Type B pancreatic cell (in vitro differentiated cells): ENCODE data around the gene PDE2A. TPM values are rescaled to one million over a fixed set of nuclear protein-coding genes. Genes with fewer than 3 reads are reported as not detected.

Experiments used
- DNase-seq: peaks from one replicate; pipeline ENCODE4 v3.0.0; 2021; ENCODE audit warnings: mixed read lengths; ENCODE audit not compliant: unreplicated experiment; ENCODE audit errors: extremely low spot score
- H3K27ac Mint-ChIP-seq: 2 replicates; pipeline ENCODE4 v1.8.0; 2021; ENCODE audit warnings: mild to moderate bottlenecking, mixed read lengths
- H3K27me3 Mint-ChIP-seq: 2 replicates; pipeline ENCODE4 v1.8.0; 2021; ENCODE audit warnings: mixed read lengths
- H3K36me3 Mint-ChIP-seq: 2 replicates; pipeline ENCODE4 v1.8.0; 2021; ENCODE audit warnings: mixed read lengths
- H3K4me1 Mint-ChIP-seq: one replicate; pipeline ENCODE4 v1.8.0; 2021; ENCODE audit warnings: mixed read lengths; ENCODE audit not compliant: unreplicated experiment
- H3K4me3 Mint-ChIP-seq: 2 replicates; pipeline ENCODE4 v1.8.0; 2021; ENCODE audit warnings: mild to moderate bottlenecking, mixed read lengths
- H3K9me3 Mint-ChIP-seq: 2 replicates; pipeline ENCODE4 v1.8.0; 2021; ENCODE audit warnings: mixed read lengths
- total RNA-seq: library from RNA; stranded (reverse); gene quantifications from 2 replicates; pipeline ENCODE4 v1.2.1, GENCODE V29; 2021; ENCODE audit warnings: low replicate concordance
- TF ChIP-seq, protein P1 (sequence below): fragments of 200-600 bp; sonication (generic); conservative IDR thresholded peaks from 2 replicates; pipeline ENCODE4 v1.5.0; 2021; ENCODE audit warnings: antibody characterized with exemption, mild to moderate bottlenecking

PDE2A gene
- total RNA-seq, 1 donor from 2014 or later: 2.8 TPM

- Mint-ChIP-seq H3K4me1 (peaks cover 6% of the 10 kb centered on the region), H3K27me3 (peaks cover 33% of the 10 kb centered on the region), H3K36me3 (no peaks in the 10 kb centered on the region), H3K4me3 (no peak overlapping the region), H3K27ac (no peak overlapping the region), H3K9me3 (no peaks in the 10 kb centered on the region)
- TF ChIP-seq, protein P1, sequence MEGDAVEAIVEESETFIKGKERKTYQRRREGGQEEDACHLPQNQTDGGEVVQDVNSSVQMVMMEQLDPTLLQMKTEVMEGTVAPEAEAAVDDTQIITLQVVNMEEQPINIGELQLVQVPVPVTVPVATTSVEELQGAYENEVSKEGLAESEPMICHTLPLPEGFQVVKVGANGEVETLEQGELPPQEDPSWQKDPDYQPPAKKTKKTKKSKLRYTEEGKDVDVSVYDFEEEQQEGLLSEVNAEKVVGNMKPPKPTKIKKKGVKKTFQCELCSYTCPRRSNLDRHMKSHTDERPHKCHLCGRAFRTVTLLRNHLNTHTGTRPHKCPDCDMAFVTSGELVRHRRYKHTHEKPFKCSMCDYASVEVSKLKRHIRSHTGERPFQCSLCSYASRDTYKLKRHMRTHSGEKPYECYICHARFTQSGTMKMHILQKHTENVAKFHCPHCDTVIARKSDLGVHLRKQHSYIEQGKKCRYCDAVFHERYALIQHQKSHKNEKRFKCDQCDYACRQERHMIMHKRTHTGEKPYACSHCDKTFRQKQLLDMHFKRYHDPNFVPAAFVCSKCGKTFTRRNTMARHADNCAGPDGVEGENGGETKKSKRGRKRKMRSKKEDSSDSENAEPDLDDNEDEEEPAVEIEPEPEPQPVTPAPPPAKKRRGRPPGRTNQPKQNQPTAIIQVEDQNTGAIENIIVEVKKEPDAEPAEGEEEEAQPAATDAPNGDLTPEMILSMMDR: no peak
- DNase-seq: no peak
Observed at GRCh38 chr11:72578051-72578450, 96.2 kb downstream of the PDE2A start.

DNA sequence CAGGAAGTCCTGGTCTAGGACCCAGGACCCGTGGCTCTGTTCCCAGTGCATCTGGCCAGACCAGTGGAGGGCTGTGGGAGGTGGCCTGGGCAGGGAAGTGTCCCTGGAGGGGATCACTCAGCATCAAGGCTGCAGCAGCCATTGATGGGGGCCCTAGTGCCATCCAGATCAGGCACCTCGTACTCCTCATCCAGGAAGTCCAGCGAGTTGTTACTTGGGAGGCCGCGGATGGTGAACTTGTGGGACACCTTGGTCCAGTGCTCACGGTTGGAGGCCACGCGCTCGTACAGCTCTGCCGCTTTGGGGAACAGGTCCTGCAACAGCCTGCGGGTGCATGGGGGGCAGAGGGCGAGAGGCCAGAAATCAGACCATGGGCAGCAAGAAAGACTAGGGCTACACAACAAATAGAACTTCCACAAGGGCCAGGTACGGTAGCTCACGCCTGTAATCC, 96.9 kb downstream of the PDE2A start:
- DNase-seq: no peak
- Mint-ChIP-seq H3K27me3 (peaks cover 26% of the 10 kb centered on the region), H3K9me3 (no peaks in the 10 kb centered on the region), H3K27ac (no peak overlapping the region), H3K4me1 (peaks cover 10% of the 10 kb centered on the region), H3K4me3 (no peak overlapping the region), H3K36me3 (no peaks in the 10 kb centered on the region)
- TF ChIP-seq, protein P1: no peak

DNA sequence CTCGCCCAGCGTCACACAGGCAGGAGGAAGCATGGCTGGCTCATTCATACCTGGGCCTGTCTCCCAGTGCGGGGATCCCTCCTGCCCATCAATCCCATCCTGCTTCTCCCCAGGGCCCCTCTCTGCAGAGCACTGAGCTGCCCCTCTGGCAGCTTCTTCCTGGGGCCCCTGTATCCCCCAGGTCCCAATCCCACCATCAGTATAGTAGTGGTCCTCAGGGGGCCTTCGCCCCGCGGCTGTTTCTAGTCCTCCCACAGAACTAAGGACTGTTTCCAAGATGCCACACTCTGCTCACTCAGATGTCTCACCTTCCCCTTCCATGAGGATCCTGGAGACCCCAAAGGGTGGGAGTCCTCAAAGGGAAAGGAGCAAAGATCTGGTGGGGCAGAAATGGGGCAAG, 97.6 kb downstream of the PDE2A start:
- Mint-ChIP-seq H3K27me3 (peaks cover 19% of the 10 kb centered on the region), H3K27ac (no peak overlapping the region), H3K36me3 (no peaks in the 10 kb centered on the region), H3K4me3 (no peak overlapping the region), H3K4me1 (peaks cover 10% of the 10 kb centered on the region), H3K9me3 (no peaks in the 10 kb centered on the region)
- TF ChIP-seq, protein P1: no peak
- no peak for DNase-seq

DNA sequence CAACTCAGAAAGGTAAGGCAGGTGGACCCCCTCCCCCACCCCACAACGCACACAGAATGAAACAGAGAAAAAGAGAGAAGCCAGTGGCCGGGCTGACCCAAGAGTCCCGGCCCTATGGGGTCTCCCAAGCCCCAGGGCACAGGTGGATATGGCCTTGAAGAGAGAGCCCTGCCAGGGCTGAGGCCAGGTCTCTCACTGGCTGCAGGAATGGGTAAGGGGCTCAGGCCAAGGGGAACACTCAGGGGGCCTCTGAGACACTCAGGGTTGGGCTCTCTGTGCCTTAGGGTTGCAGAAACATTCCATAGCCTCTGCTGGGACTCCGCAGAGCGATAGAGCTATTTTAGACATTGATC, 98.0 kb downstream of the PDE2A start:
- TF ChIP-seq, protein P1: no peak
- peaks cover 10% of the 10 kb centered on the region for H3K4me1 Mint-ChIP-seq
- H3K4me3 Mint-ChIP-seq: no peak overlapping the region
- no peak overlapping the region for H3K27ac Mint-ChIP-seq
- H3K36me3 Mint-ChIP-seq: no peaks in the 10 kb centered on the region
- no peaks in the 10 kb centered on the region for H3K9me3 Mint-ChIP-seq
- H3K27me3 Mint-ChIP-seq: peaks cover 17% of the 10 kb centered on the region
- DNase-seq: no peak

DNA sequence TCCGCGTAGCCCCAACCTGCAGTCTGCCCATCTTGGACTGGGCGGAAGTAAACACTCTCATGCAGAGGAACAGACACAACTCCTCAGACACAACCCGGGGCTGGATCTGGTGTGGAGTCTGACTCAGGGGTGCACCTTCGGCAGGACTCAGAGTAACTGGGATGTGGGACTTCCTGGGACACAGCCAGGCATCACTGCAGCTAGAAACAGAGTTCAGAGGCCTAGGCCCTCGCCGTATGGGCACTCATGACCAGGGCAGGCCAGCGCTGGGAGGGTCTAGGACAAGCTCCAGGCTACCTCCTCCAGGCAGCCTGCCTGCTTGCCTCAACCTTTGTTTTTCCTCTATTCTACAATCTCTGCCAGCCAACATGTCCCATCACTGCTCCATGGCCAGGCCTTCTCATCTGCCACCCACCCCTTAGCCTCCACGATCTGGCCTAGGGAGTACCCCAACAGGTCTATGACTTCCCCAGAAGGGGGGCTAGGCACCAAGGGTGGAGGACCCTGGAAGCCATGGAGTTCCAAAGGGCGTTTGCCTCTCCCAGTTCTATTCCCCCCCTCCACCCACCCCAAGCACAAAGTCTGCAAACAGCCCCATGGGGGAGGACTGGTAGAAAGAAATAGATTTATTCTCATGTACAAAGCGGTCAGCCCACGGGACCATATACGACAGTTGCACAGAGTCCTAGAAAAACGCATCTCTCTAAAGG, 98.5 kb downstream of the PDE2A start:
- H3K4me3 Mint-ChIP-seq: no peak overlapping the region
- peaks cover 10% of the 10 kb centered on the region for H3K4me1 Mint-ChIP-seq
- H3K9me3 Mint-ChIP-seq: no peaks in the 10 kb centered on the region
- TF ChIP-seq, protein P1: no peak
- H3K27ac Mint-ChIP-seq: no peak overlapping the region
- peaks cover 13% of the 10 kb centered on the region for H3K27me3 Mint-ChIP-seq
- H3K36me3 Mint-ChIP-seq: no peaks in the 10 kb centered on the region
- no peak for DNase-seq
